GM13977 (cell line): ENCODE data around the gene SORL1-AS1.

ENCODE experiments used
- DNase-seq: peaks from one replicate; pipeline ENCODE4 v3.0.0; 2012; ENCODE audit warnings: low spot score
- CTCF ChIP-seq: IDR thresholded peaks from 2 replicates; pipeline ENCODE4 v1.5.1; 2012; ENCODE audit warnings: mild to moderate bottlenecking, control low read depth; ENCODE audit not compliant: insufficient read depth; ENCODE audit errors: extremely low read depth, missing control alignments
- in situ Hi-C: fragments of 300-500 bp; cut with MboI; formaldehyde crosslinking; loops from one replicate; pipeline ENCODE4 v1.12.0; 2022; ENCODE audit warnings: low sequenced_read_pairs, low pct_unique_long_range_greater_than_20kb, mixed read lengths, inconsistent platforms; ENCODE audit not compliant: unreplicated experiment

SORL1-AS1 gene

GRCh38 chr11:121459413-121460017 lies 6.7 kb upstream of the SORL1-AS1 start:
- in situ Hi-C loops = loop anchor here (10.0 kb wide), 1 partner anchor 135 kb away; no protein-coding TSS in a partner anchor

DNA sequence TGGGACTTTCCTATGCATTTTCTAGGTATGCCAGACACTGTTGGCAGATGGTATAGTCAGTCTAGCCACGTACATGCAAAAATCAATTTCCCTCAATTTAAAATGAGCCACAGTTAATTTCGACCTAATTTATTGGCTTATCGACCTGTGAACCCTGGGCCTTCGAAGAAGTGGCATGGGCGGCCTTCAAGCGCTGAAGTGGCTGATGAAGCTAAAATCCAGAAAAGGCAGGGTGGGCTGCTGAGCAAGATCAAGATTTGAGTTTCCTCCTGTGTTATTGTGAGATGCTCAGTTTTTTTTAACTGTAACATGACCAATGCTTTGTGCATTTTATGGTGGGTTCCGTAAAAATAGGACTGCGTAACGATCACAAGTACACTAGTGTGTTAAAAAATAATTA lies 5.8 kb upstream of the SORL1-AS1 start:
- no peak for DNase-seq
- in situ Hi-C loops = loop anchor here (10.0 kb wide), 1 partner anchor 134 kb away; no protein-coding TSS in a partner anchor

More at GRCh38 chr11:121459413-121460017, 6.7 kb upstream of the SORL1-AS1 start:
- TF ChIP-seq CTCF = no peak
- DNase-seq = no peak

DNA sequence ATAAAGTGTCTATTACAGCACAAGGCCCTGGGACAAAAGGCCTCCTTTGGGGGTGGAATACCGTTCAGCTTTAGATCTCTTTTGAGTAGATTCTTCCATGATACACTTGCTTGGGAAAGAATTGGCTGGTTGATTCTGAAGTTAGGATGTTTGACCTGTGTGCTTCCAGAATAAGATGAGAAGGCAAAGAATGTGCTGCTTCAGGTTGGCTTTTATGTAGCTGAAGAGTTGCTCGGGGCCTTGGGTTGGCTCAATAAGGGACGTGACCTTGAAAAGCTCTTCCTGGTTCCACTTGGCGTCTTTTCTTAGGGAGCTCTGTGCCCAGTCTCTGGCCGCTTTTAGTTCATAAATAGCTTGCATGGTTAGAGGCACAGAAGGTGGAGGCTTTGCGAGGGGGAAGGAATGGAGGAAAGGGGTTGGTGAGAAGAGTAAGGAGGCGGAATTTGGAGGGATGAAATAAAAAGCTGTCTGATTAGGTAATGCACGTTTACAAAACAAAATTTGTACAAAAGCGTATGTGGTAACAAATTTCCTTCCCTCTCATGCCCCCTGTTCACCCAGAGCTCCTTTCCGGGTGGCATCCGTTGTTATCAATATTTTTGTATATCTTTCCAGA lies 4.2 kb upstream of the SORL1-AS1 start:
- in situ Hi-C loops = loop anchor here (10.0 kb wide), 1 partner anchor 132 kb away; no protein-coding TSS in a partner anchor
- DNase-seq = no peak
- no peak for TF ChIP-seq CTCF

More for the DNA sequence above, 5.8 kb upstream of the SORL1-AS1 start:
- no peak for TF ChIP-seq CTCF

GRCh38 chr11:121456151-121456550 lies 3.4 kb upstream of the SORL1-AS1 start:
- no peak for DNase-seq
- no peak for TF ChIP-seq CTCF
- in situ Hi-C loops = loop anchor here (10.0 kb wide), 1 partner anchor 131 kb away; no protein-coding TSS in a partner anchor

GRCh38 chr11:121455115-121455514 lies 2.3 kb upstream of the SORL1-AS1 start:
- in situ Hi-C loops = loop anchor here (10.0 kb wide), 1 partner anchor 130 kb away; no protein-coding TSS in a partner anchor
- DNase-seq = no peak
- no peak for TF ChIP-seq CTCF

DNA sequence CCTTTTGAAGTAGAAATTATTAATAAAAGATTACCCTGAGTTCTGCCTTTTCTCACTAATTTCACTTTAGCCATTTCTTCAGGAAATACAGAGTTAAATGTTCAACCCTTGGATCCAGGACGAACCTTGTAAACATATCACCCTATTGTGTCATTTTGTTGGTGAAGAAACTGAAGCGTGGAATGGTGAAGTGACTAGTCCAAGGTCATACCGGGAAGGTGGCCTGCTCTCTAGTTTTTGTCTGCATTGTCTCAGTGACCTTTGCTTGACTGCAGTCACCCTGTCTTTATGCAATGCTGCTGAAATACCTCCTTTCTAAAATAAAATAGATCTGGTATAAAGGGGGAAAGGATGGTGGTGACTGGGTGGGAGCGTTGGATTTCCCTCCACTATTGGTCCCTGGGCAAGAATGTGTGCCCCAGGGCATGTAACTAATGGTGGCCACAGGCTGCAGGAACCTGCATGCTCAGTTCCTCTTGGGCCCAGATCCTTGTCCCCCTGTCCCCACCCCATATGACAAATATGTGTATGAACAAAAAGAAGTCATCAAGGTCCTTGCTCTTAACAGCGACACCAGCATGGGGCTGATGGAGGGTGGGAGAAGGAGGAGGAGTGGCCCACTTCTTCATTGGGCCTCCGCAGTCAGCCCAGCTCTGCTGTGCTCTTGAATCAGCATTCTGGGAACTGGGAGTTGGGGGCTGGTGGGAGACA lies 977 bp upstream of the SORL1-AS1 start:
- in situ Hi-C loops = loop anchor here (10.0 kb wide), 1 partner anchor 129 kb away; no protein-coding TSS in a partner anchor
- no peak for DNase-seq
- TF ChIP-seq CTCF = no peak
